K562 (cell line): ENCODE measurements around the gene SLC10A3. TPM values are rescaled to one million over a fixed set of nuclear protein-coding genes. Genes with fewer than 3 reads are reported as not detected.

ENCODE experiments used
- ATAC-seq: fragments of 200-7000 bp; cut with Tn5 transposase; 3 replicates; pipeline ENCODE4 v1.9.1; 2020; ENCODE audit warnings: moderate library complexity
- BruUV-seq: library from RNA; stranded (reverse); fragments of 400-500 nt; replicated peaks from 2 replicates; lab custom pipeline; 2021; lab: Mats Ljungman, UMichigan
- CTCF ChIA-PET: fragments of 300-600 bp; formaldehyde crosslinking; extraction: SDS; loops from one replicate; lab custom pipeline; 2021; ENCODE audit warnings: low intra/inter-chr PET ratio; lab: Yijun Ruan, JAX
- POLR2A ChIA-PET: fragments of 300-600, 350-650 bp; sonication (Branson Sonifier 250); formaldehyde crosslinking; extraction: SDS; loops from one replicate; lab custom pipeline; 2021; ENCODE audit warnings: antibody characterized with exemption, inconsistent platforms; lab: Yijun Ruan, JAX
- DNase-seq, 4 experiments: peaks; one replicate each; pipeline versions ENCODE4 v3.0.0 to v3.0.0-alpha.2; 2011 to 2018; ENCODE audit warnings: low spot score in 3 of 4, mixed read lengths in 3 of 4; ENCODE audit errors: extremely low read depth in 1 of 4
- FAIRE-seq: peaks from 2 replicates; lab custom pipeline; 2011; peaks lifted over from hg19 to GRCh38; lab: Jason Lieb, UNC
- H2AFZ ChIP-seq: 2 replicates; pipeline ENCODE4 v1.6.0; 2011; ENCODE audit warnings: low read depth, low read length, control low read depth, inconsistent platforms
- H3K27ac ChIP-seq: fragments of 200-600 bp; 3 replicates; pipeline ENCODE4 v1.8.0; 2011; ENCODE audit warnings: low read depth, mild to moderate bottlenecking, control low read depth, inconsistent platforms, low read length, moderate library complexity, mixed read lengths; ENCODE audit errors: extremely low read depth
- H3K27me3 ChIP-seq, 2 experiments: fragments of 300-600 bp in 1 of 2; 2 replicates in 1 of 2; 3 replicates in 1 of 2; pipeline versions ENCODE4 v1.6.0 to v1.8.0; 2011; ENCODE audit warnings: inconsistent platforms in 2 of 2, low read length in 2 of 2, mild to moderate bottlenecking in 1 of 2, mixed read lengths in 1 of 2, moderate library complexity in 1 of 2; ENCODE audit not compliant: control insufficient read depth in 2 of 2, insufficient read depth in 2 of 2
- H3K36me3 ChIP-seq: fragments of 300-600 bp; 3 replicates; pipeline ENCODE4 v1.8.0; 2011; ENCODE audit warnings: mild to moderate bottlenecking, low read length, inconsistent platforms; ENCODE audit not compliant: control insufficient read depth, insufficient read depth
- H3K4me1 ChIP-seq, 2 experiments: fragments of 200-600 bp in 1 of 2; replicated peaks in 1 of 2; 2 replicates in 1 of 2; 3 replicates in 1 of 2; pipeline versions ENCODE4 v1.5.1 to v1.8.0; 2011; ENCODE audit warnings: inconsistent platforms in 2 of 2, low read length in 2 of 2, mild to moderate bottlenecking in 1 of 2, mixed read lengths in 1 of 2, moderate library complexity in 1 of 2; ENCODE audit not compliant: control insufficient read depth in 2 of 2, insufficient read depth in 2 of 2
- H3K4me2 ChIP-seq: 2 replicates; pipeline ENCODE4 v1.6.1; 2011; ENCODE audit warnings: low read length, control low read depth, inconsistent platforms, mixed read lengths; ENCODE audit not compliant: insufficient read depth
- H3K4me3 ChIP-seq: fragments of 200-600 bp; sonication (generic), shearing (Covaris generic); 2 replicates; pipeline ENCODE4 v1.5.1; 2016; ENCODE audit warnings: control low read depth, inconsistent platforms
- H3K79me2 ChIP-seq: fragments of 200-600 bp; 3 replicates; pipeline ENCODE4 v1.8.0; 2011; ENCODE audit warnings: low read length, inconsistent platforms; ENCODE audit not compliant: control insufficient read depth, insufficient read depth
- H3K9ac ChIP-seq, 2 experiments: 2 replicates each; pipeline versions ENCODE4 v1.6.0 to v1.6.1; 2011; ENCODE audit warnings: low read depth in 2 of 2, low read length in 2 of 2, control low read depth in 1 of 2, inconsistent platforms in 1 of 2, mild to moderate bottlenecking in 1 of 2, mixed read lengths in 1 of 2; ENCODE audit not compliant: insufficient read depth in 1 of 2
- H3K9me1 ChIP-seq: one replicate; pipeline ENCODE4 v1.6.0; 2011; ENCODE audit warnings: inconsistent platforms, mild to moderate bottlenecking, low read length, moderate library complexity; ENCODE audit not compliant: control insufficient read depth, insufficient read depth
- H3K9me3 ChIP-seq: replicated peaks from 2 replicates; pipeline ENCODE4 v1.5.1; 2011; ENCODE audit warnings: low read depth, low read length, inconsistent platforms; ENCODE audit not compliant: control insufficient read depth, insufficient read depth
- H4K20me1 ChIP-seq: replicated peaks from 2 replicates; pipeline ENCODE4 v1.6.1; 2011; ENCODE audit warnings: low read length, inconsistent platforms, mixed read lengths; ENCODE audit not compliant: control insufficient read depth, insufficient read depth
- ATF1 ChIP-seq, 2 experiments: fragments of 450-650 bp in 1 of 2; IDR thresholded peaks; 2 replicates each; pipeline ENCODE4 v1.6.1; 2016; ENCODE audit warnings: missing compliant biosample characterization in 1 of 2, missing genetic modification characterization in 1 of 2
- DPF2 ChIP-seq: fragments of 450-650 bp; IDR thresholded peaks from 2 replicates; pipeline ENCODE4 v1.6.1; 2016
- EHMT2 ChIP-seq: fragments of 450-650 bp; IDR thresholded peaks from 2 replicates; pipeline ENCODE4 v1.6.1; 2018; ENCODE audit warnings: antibody characterized with exemption
- L3MBTL2 ChIP-seq: fragments of 450-650 bp; IDR thresholded peaks from 2 replicates; pipeline ENCODE4 v1.6.1; 2016; ENCODE audit warnings: mild to moderate bottlenecking, moderate library complexity
- MIER1 ChIP-seq: fragments of 450-650 bp; IDR thresholded peaks from 2 replicates; pipeline ENCODE4 v1.6.1; 2016; ENCODE audit warnings: antibody characterized with exemption, mild to moderate bottlenecking, low read depth
- PTBP1 ChIP-seq: fragments of 200-400 bp; formaldehyde crosslinking; IDR thresholded peaks from 2 replicates; pipeline ENCODE4 v1.6.1; 2017; ENCODE audit warnings: low read depth, low read length
- RBM15 ChIP-seq: fragments of 200-400 bp; formaldehyde crosslinking; IDR thresholded peaks from 2 replicates; pipeline ENCODE4 v1.6.1; 2018; ENCODE audit warnings: mild to moderate bottlenecking, low read length, moderate library complexity; ENCODE audit not compliant: insufficient read depth
- SAFB2 ChIP-seq: fragments of 200-400 bp; formaldehyde crosslinking; IDR thresholded peaks from 2 replicates; pipeline ENCODE4 v1.6.1; 2018; ENCODE audit warnings: borderline replicate concordance, low read length, low read depth, moderate library complexity; ENCODE audit not compliant: severe bottlenecking
- TRIM24 ChIP-seq, 2 experiments: fragments of 450-650 bp; IDR thresholded peaks; 2 replicates each; pipeline ENCODE4 v1.6.1; 2016
- ZNF224 ChIP-seq: sonication (generic); formaldehyde crosslinking; IDR thresholded peaks from 2 replicates; pipeline ENCODE4 v1.8.0; 2022; ENCODE audit warnings: mild to moderate bottlenecking, missing genetic modification reagents
- WGBS: fragments of 100-300 bp; shearing (Covaris generic); methylation state at CpG from one replicate; pipeline ENCODE4 v1.1.6; 2016; ENCODE audit warnings: low coverage, mixed read lengths; ENCODE audit not compliant: insufficient coverage; ENCODE audit errors: missing lambda C conversion rate; 5-methylcytosine and 5-hydroxymethylcytosine counted together
- in situ Hi-C: fragments of 300-500 bp; cut with MboI; formaldehyde crosslinking; loops from 4 replicates; pipeline ENCODE4 v1.15.0; 2018; ENCODE audit warnings: inconsistent platforms, mixed read lengths
- intact Hi-C: fragments of 100-400 bp; cut with micrococcal nuclease; formaldehyde crosslinking; loops from 2 replicates; pipeline ENCODE4 v1.14.2; 2022
- polyA plus RNA-seq, 8 experiments: library from polyadenylated mRNA; depleted of rRNA in 4 of 8; stranded (reverse) in 5 of 8; unstranded in 3 of 8; fragments of >200 nt; fragmentation: Nextera tagmentation in 2 of 8; fragmentation: Illumina TruSeq in 1 of 8; extraction: Ambion mirVana in 2 of 8; extraction: Trizol in 1 of 8; gene quantifications; 2 replicates each; pipeline versions ENCODE4 v1.2.1 to v1.2.3, GENCODE V29; 2011 to 2014; ENCODE audit warnings: inconsistent platforms in 1 of 8, missing spikeins in 1 of 8
- total RNA-seq, 7 experiments: library from RNA; depleted of rRNA in 6 of 7; stranded (reverse); fragments of >200 nt in 6 of 7; fragmentation: Illumina TruSeq in 2 of 7; extraction: Trizol in 2 of 7; gene quantifications; 2 replicates each; pipeline versions ENCODE4 v1.2.1 to v1.2.3, GENCODE V29; 2011 to 2021; ENCODE audit warnings: low replicate concordance in 1 of 7
- TF ChIP-seq, protein P1 (sequence below): fragments of 250-450 bp; sonication (Bioruptor Pico); IDR thresholded peaks from 2 replicates; pipeline ENCODE4 v1.4.0; 2020; ENCODE audit warnings: mild to moderate bottlenecking, moderate library complexity
- TF ChIP-seq, protein P2 (sequence below): sonication (generic); formaldehyde crosslinking; IDR thresholded peaks from 2 replicates; pipeline ENCODE4 v1.8.0; 2022; ENCODE audit warnings: mild to moderate bottlenecking, missing genetic modification reagents, borderline replicate concordance
- TF ChIP-seq, protein P3 (sequence below): fragments of 450-650 bp; IDR thresholded peaks from one replicate; pipeline ENCODE4 v1.6.1; 2018; ENCODE audit warnings: mild to moderate bottlenecking, moderate library complexity; ENCODE audit not compliant: partially characterized antibody
- TF ChIP-seq, protein P4 (sequence below): fragments of 450-650 bp; formaldehyde crosslinking; IDR thresholded peaks from 2 replicates; pipeline ENCODE4 v1.4.0; 2022; ENCODE audit warnings: missing genetic modification characterization

The SLC10A3 gene
- total and polyA plus RNA-seq, 9 of the 15 experiments (the other 6 are each of a cell fraction or from before 2014, with no cell fraction given): 5.2 to 30.6 (median 16.7) TPM

DNA sequence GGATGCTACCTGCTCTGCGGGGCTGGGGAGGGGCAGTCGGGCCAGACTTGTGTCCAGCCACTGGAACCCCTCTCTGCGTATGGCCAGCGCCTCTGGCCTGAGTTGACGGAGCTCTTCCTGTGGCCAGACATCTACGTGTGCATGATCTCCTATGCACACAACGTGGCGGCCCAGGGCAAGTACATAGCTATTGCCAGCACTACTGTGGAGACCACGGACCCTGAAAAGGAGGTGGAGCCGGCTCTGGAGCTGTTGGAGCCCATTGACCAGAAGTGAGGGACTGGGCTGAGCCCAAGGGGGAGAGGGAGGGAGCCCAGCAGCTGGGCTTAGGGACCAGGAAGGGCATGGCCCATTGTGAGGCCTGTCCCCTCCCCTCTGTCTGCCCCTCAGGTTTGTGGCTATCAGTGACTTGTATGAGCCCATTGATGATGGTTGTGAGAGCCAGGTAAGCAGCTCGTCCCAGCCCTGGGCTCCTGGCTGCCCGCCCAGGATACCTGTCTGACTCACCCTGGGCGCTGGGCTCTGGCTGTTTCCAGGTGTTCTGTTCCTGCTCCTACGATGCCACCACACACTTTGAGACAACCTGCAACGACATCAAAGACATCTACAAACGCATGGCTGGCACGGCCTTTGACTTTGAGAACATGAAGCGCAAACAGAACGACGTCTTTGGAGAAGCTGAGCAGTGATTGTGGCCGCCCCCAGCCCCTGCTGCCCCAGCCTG lies 48.3 kb downstream of the SLC10A3 start (continued):
- TF ChIP-seq, protein P1, sequence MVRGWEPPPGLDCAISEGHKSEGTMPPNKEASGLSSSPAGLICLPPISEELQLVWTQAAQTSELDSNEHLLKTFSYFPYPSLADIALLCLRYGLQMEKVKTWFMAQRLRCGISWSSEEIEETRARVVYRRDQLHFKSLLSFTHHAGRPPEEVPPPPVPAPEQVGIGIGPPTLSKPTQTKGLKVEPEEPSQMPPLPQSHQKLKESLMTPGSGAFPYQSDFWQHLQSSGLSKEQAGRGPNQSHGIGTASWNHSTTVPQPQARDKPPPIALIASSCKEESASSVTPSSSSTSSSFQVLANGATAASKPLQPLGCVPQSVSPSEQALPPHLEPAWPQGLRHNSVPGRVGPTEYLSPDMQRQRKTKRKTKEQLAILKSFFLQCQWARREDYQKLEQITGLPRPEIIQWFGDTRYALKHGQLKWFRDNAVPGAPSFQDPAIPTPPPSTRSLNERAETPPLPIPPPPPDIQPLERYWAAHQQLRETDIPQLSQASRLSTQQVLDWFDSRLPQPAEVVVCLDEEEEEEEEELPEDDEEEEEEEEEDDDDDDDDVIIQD (CRISPR knock-in tag): no peak
- TF ChIP-seq ZNF224 (no peak), TRIM24 (IDR thresholded peaks at IDR 0.05) (no peak), EHMT2 (no peak)

DNA sequence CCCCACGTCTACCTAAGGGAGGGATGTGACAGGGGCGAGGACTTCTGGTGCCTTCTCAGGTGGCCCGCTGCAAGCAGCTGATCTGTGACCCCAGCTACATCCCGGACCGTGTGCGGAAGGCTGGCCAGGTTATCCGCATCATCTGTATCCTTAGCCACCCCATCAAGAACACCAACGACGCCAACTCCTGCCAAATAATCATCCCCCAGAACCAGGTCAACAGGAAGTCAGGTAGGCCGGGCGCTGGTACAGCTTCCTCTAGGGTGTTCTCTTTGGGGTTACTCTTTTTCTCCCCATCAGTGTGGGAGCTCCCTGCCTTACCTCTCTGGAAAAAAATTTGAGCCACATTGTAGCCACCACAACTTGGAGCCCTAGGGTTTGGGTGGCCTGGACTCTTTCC lies 48.9 kb downstream of the SLC10A3 start:
- ChIA-PET CTCF (no interaction called here), POLR2A (interaction anchor here (0.6 to 1.6 kb wide), 4 partner anchors 11 to 706 kb away, joined by 3 to 6 read pairs (median 4); no protein-coding TSS in a partner anchor)
- no TSS peak for BruUV-seq
- Histone ChIP-seq H3K36me3 (peaks cover 53% of the 10 kb centered on the region; the same call in 2 of the 3 replicates), H3K4me3 (no peak overlapping the region), H3K27me3 (no peaks in the 10 kb centered on the region), H4K20me1 (peaks cover 5% of the 10 kb centered on the region; the same call in 1 of the 2 replicates), H3K9ac (no peak overlapping the region; a peak in 1 of 4 replicates), H3K79me2 (peaks cover 40% of the 10 kb centered on the region), H3K9me3 (no peaks in the 10 kb centered on the region), H2AFZ (no peak overlapping the region), H3K4me2 (no peak overlapping the region), H3K9me1 (peaks cover 3% of the 10 kb centered on the region), H3K27ac (no peak overlapping the region), H3K4me1 (peaks cover 11 to 55% of the 10 kb centered on the region in 2 experiments; a peak in 4 of 5 replicates)
- intact Hi-C loops: no loop called here
- in situ Hi-C loops: no loop called here
- FAIRE-seq: no peak
- no peak for DNase-seq
- TF ChIP-seq, protein P2, sequence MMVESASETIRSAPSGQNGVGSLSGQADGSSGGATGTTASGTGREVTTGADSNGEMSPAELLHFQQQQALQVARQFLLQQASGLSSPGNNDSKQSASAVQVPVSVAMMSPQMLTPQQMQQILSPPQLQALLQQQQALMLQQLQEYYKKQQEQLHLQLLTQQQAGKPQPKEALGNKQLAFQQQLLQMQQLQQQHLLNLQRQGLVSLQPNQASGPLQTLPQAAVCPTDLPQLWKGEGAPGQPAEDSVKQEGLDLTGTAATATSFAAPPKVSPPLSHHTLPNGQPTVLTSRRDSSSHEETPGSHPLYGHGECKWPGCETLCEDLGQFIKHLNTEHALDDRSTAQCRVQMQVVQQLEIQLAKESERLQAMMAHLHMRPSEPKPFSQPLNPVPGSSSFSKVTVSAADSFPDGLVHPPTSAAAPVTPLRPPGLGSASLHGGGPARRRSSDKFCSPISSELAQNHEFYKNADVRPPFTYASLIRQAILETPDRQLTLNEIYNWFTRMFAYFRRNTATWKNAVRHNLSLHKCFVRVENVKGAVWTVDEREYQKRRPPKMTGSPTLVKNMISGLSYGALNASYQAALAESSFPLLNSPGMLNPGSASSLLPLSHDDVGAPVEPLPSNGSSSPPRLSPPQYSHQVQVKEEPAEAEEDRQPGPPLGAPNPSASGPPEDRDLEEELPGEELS (CRISPR knock-in tag): no peak
- TF ChIP-seq DPF2 (no peak), SAFB2 (no peak), L3MBTL2 (no peak), RBM15 (no peak), MIER1 (no peak), PTBP1 (no peak), ATF1 (CRISPR knock-in tag; IDR thresholded peaks at IDR 0.05) (no peak), ATF1 (tag; IDR thresholded peaks at IDR 0.05) (no peak)
- TF ChIP-seq, protein P3, sequence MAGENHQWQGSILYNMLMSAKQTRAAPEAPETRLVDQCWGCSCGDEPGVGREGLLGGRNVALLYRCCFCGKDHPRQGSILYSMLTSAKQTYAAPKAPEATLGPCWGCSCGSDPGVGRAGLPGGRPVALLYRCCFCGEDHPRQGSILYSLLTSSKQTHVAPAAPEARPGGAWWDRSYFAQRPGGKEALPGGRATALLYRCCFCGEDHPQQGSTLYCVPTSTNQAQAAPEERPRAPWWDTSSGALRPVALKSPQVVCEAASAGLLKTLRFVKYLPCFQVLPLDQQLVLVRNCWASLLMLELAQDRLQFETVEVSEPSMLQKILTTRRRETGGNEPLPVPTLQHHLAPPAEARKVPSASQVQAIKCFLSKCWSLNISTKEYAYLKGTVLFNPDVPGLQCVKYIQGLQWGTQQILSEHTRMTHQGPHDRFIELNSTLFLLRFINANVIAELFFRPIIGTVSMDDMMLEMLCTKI: no peak
- TF ChIP-seq, protein P4, sequence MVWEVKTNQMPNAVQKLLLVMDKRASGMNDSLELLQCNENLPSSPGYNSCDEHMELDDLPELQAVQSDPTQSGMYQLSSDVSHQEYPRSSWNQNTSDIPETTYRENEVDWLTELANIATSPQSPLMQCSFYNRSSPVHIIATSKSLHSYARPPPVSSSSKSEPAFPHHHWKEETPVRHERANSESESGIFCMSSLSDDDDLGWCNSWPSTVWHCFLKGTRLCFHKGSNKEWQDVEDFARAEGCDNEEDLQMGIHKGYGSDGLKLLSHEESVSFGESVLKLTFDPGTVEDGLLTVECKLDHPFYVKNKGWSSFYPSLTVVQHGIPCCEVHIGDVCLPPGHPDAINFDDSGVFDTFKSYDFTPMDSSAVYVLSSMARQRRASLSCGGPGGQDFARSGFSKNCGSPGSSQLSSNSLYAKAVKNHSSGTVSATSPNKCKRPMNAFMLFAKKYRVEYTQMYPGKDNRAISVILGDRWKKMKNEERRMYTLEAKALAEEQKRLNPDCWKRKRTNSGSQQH: no peak
- WGBS: 89% methylated on average over 8 of the region's 11 CpGs
- no peak for ATAC-seq
